GM21717 (cell line): ENCODE measurements around the gene ST3GAL5.
"Not testable (repeated sequence)": the region's sequence is repeated elsewhere in the genome, so short reads cannot be mapped to it uniquely, and the experiment has no call there.

Experiments used
- ATAC-seq: cut with Tn5 transposase; IDR thresholded peaks from one replicate; pipeline ENCODE4 v1.9.1; 2021; ENCODE audit warnings: mild to moderate bottlenecking, moderate library complexity; ENCODE audit not compliant: unreplicated experiment

Gene ST3GAL5

GRCh38 chr2:85888684-85889626 is at the start of gene ST3GAL5:
Gene ST3GAL5, minus strand, starts transcription at chr2:85888990. Its CDS starts 85 bp downstream, at chr2:85888905.
- ATAC-seq = peak; percentile 81

- ATAC-seq = no peak
Observed at GRCh38 chr2:85938456-85938855, 49.7 kb upstream of the ST3GAL5 start.

- ATAC-seq = no peak
Observed at GRCh38 chr2:85937069-85937439, 48.3 kb upstream of the ST3GAL5 start.

- ATAC-seq = no peak
Observed at GRCh38 chr2:85936421-85937068, 47.8 kb upstream of the ST3GAL5 start.

GRCh38 chr2:85935746-85936208 is 47.0 kb upstream of the ST3GAL5 start:
- no peak for ATAC-seq

GRCh38 chr2:85935170-85935745 is 46.5 kb upstream of the ST3GAL5 start:
- ATAC-seq = no peak

- ATAC-seq = no peak
Observed at GRCh38 chr2:85933753-85934594, 45.2 kb upstream of the ST3GAL5 start.

GRCh38 chr2:85931151-85931550 is 42.4 kb upstream of the ST3GAL5 start:
- not testable (repeated sequence) for ATAC-seq

GRCh38 chr2:85930129-85931124 is 41.6 kb upstream of the ST3GAL5 start:
- ATAC-seq = no peak

GRCh38 chr2:85929096-85930050 is 40.6 kb upstream of the ST3GAL5 start:
- no peak for ATAC-seq

- no peak for ATAC-seq
Observed at GRCh38 chr2:85926931-85927661, 38.3 kb upstream of the ST3GAL5 start.

GRCh38 chr2:85926526-85926925 is 37.7 kb upstream of the ST3GAL5 start:
- ATAC-seq = no peak

GRCh38 chr2:85925216-85925671 is 36.5 kb upstream of the ST3GAL5 start:
- no peak for ATAC-seq

GRCh38 chr2:85924522-85924921 is 35.7 kb upstream of the ST3GAL5 start:
- no peak for ATAC-seq

GRCh38 chr2:85922199-85922598 is 33.4 kb upstream of the ST3GAL5 start:
- no peak for ATAC-seq

GRCh38 chr2:85921659-85922058 is 32.9 kb upstream of the ST3GAL5 start:
- ATAC-seq = no peak

- no peak for ATAC-seq
Observed at GRCh38 chr2:85920810-85921545, 32.2 kb upstream of the ST3GAL5 start.
